Muscle layer of duodenum (tissue), 2 donors: ENCODE data around the gene CCDC93.

Experiments
- H3K27ac ChIP-seq: one replicate; pipeline ENCODE4 v1.7.0; 2013; ENCODE audit warnings: mild to moderate bottlenecking, low read length
- H3K27me3 ChIP-seq: one replicate; pipeline ENCODE4 v1.7.0; 2013; ENCODE audit warnings: low read depth, mild to moderate bottlenecking, control low read depth, low read length
- H3K36me3 ChIP-seq, 2 donors: one replicate each; pipeline ENCODE4 v1.7.0; 2013; ENCODE audit warnings: low read length in 2 of 2, control low read depth in 1 of 2, mild to moderate bottlenecking in 1 of 2; ENCODE audit not compliant: insufficient read depth in 2 of 2, control insufficient read depth in 1 of 2
- H3K4me1 ChIP-seq, 2 donors: one replicate each; pipeline ENCODE4 v1.7.0; 2013; ENCODE audit warnings: low read length in 2 of 2, mild to moderate bottlenecking in 2 of 2, control low read depth in 1 of 2, moderate library complexity in 1 of 2; ENCODE audit not compliant: insufficient read depth in 2 of 2, control insufficient read depth in 1 of 2
- H3K4me3 ChIP-seq, 2 donors: one replicate each; pipeline ENCODE4 v1.7.0; 2013; ENCODE audit warnings: low read length in 2 of 2, low read depth in 1 of 2, mild to moderate bottlenecking in 1 of 2
- H3K9me3 ChIP-seq, 2 donors: one replicate each; pipeline ENCODE4 v1.7.0; 2013; ENCODE audit warnings: low read length in 2 of 2, control low read depth in 1 of 2, mild to moderate bottlenecking in 1 of 2; ENCODE audit not compliant: control insufficient read depth in 1 of 2
- donor health status: healthy.

Gene CCDC93

GRCh38 chr2:118053681-118054080 is 39.8 kb upstream of the CCDC93 start:
- Histone ChIP-seq H3K9me3 (no peaks in the 10 kb centered on the region), H3K4me3 (no peak overlapping the region), H3K36me3 (no peaks in the 10 kb centered on the region), H3K4me1 (no peaks in the 10 kb centered on the region), H3K27me3 (no peaks in the 10 kb centered on the region), H3K27ac (no peak overlapping the region)

DNA sequence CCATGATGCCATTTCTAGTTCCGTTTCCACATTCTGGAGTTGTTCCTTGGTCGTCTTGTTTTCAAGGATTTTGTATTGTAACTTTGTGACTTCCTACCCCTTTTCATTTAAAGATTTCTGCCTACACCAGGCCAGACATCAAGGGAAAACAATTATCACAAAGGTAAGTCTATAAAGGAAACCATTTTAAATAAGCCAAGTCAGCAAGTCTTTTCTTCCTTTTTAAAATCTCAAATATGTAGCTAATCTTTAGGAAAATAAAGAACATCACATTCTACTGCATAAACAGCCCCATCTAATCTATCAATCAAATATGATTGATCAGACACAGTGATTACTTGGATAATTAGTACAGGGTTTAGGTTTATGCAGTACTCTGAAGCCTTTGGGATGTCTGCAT is 38.6 kb upstream of the CCDC93 start:
- no peak overlapping the region for H3K4me3 ChIP-seq
- no peaks in the 10 kb centered on the region for H3K9me3 ChIP-seq
- no peak overlapping the region for H3K27ac ChIP-seq
- H3K27me3 ChIP-seq, result no peaks in the 10 kb centered on the region
- H3K36me3 ChIP-seq, result no peaks in the 10 kb centered on the region
- no peaks in the 10 kb centered on the region for H3K4me1 ChIP-seq

DNA sequence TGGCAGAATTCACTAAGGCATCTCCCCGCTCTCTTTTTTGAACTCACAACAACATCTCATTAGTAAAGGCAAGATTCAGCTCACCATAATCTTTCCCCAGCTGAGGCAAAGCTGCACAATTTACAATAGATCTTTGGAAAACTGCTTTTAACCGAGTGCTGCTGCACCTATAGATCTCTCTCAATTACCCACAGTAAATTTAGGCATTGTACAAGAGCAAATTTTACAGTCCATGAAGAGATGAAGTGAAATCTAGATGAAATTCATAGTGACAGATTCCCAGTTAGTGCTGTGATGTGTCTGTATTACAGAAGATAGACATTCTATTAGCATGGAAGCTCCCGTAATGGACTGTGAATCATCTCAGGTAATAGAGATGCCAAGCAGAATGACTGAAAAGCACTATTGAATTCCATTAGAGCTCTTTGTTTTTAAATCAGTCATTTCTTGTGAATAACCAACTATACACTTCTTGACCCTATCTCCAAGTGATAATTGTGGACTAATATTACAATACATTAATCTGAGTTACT is 38.0 kb upstream of the CCDC93 start:
- Histone ChIP-seq H3K4me1 (no peaks in the 10 kb centered on the region), H3K27me3 (no peaks in the 10 kb centered on the region), H3K27ac (no peak overlapping the region), H3K36me3 (no peaks in the 10 kb centered on the region), H3K4me3 (no peak overlapping the region), H3K9me3 (no peaks in the 10 kb centered on the region)

DNA sequence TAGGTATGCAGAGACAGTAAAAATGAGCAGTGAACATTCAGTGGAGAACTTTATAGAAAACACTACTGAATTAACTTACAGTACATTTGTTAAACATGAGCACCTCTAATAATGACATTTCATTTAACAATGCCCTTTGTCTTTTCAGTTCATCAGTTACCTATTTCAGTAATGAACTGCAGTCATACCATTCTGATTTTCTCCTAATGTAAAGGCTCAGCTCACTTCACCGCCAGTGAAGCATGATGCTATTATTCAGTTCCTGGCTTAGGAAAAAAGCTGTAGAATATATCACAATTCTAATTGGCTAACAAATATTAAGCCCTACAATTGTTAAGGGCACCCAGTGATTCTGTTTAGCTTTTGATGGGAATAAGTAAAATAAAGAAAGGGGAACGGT is 37.1 kb upstream of the CCDC93 start:
- Histone ChIP-seq H3K4me3 (no peak overlapping the region), H3K36me3 (no peaks in the 10 kb centered on the region), H3K27me3 (no peaks in the 10 kb centered on the region), H3K4me1 (no peaks in the 10 kb centered on the region), H3K27ac (no peak overlapping the region), H3K9me3 (no peaks in the 10 kb centered on the region)

DNA sequence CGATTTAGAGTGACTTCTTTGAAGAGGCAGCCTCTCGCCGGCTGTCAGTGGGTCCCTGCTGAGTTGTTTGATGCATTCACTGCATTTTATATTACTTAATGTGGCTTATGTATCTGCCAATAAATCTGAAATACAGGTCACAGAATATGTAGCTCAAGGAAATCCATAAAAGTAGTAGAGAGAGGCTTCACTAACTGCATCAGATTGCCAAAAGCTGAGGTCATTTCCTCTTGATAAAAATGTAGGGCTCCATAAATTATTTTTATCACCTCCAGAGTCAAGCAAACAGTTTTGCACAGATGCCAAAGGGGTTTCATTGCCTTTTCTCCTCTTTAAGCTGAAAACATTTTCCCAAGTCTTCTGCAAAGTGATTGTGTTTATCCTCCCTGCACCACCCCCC is 36.5 kb upstream of the CCDC93 start:
- H3K4me1 ChIP-seq, result no peaks in the 10 kb centered on the region
- no peak overlapping the region for H3K4me3 ChIP-seq
- no peaks in the 10 kb centered on the region for H3K27me3 ChIP-seq
- no peak overlapping the region for H3K27ac ChIP-seq
- no peaks in the 10 kb centered on the region for H3K36me3 ChIP-seq
- no peaks in the 10 kb centered on the region for H3K9me3 ChIP-seq

DNA sequence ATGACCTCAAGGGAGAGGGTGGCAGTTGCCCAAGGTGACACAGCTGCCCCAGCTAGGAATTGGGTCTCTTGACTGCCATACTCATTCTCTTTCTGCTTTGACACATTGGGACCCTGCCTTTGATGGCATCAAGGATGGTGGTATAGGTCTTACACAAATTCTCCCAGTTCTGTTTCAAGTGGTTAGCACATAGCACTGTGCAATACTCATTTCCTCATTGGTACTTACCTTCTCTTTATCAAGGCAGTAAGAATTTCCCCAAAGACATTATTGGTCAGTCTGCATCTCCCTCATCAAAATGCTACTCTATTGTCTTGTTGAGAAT is 35.9 kb upstream of the CCDC93 start:
- Histone ChIP-seq H3K27me3 (no peaks in the 10 kb centered on the region), H3K9me3 (no peaks in the 10 kb centered on the region), H3K4me1 (no peaks in the 10 kb centered on the region), H3K36me3 (no peaks in the 10 kb centered on the region), H3K4me3 (no peak overlapping the region), H3K27ac (no peak overlapping the region)

- Histone ChIP-seq H3K4me1 (no peaks in the 10 kb centered on the region), H3K27me3 (no peaks in the 10 kb centered on the region), H3K27ac (no peak overlapping the region), H3K36me3 (no peaks in the 10 kb centered on the region), H3K9me3 (no peaks in the 10 kb centered on the region), H3K4me3 (no peak overlapping the region)
These were observed 35.4 kb upstream of the CCDC93 start for GRCh38 chr2:118049140-118049815.

GRCh38 chr2:118048401-118048800 is 34.5 kb upstream of the CCDC93 start:
- Histone ChIP-seq H3K36me3 (no peaks in the 10 kb centered on the region), H3K27ac (no peak overlapping the region), H3K9me3 (no peaks in the 10 kb centered on the region), H3K4me3 (no peak overlapping the region), H3K27me3 (no peaks in the 10 kb centered on the region), H3K4me1 (no peaks in the 10 kb centered on the region)

DNA sequence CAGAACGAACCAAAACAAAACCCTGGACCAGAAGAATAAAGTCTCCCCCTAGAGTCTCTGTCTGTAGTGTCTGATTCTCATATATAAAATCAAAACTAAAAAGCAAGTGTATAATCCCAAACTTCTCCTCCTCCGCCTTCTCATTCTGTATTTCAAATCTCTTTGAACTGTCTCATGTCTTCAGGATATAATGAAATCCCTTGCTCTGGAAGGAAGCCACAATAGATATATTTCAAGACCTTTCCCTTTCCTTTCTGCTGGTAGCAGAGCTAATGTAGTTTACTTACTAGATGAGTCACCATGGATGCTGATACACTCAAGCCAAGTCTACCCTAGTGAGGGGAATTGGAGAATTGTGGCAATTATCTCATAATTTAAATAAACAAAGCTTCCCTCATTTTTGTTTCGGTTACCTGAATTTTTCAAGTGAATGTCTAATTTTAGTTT is 33.5 kb upstream of the CCDC93 start:
- Histone ChIP-seq H3K36me3 (no peaks in the 10 kb centered on the region), H3K4me3 (no peak overlapping the region), H3K4me1 (no peaks in the 10 kb centered on the region), H3K27me3 (no peaks in the 10 kb centered on the region), H3K27ac (no peak overlapping the region), H3K9me3 (no peaks in the 10 kb centered on the region)

- Histone ChIP-seq H3K36me3 (no peaks in the 10 kb centered on the region), H3K4me1 (no peaks in the 10 kb centered on the region), H3K27ac (no peak overlapping the region), H3K27me3 (no peaks in the 10 kb centered on the region), H3K9me3 (no peaks in the 10 kb centered on the region), H3K4me3 (no peak overlapping the region)
These were observed 32.9 kb upstream of the CCDC93 start for GRCh38 chr2:118046634-118047210.

DNA sequence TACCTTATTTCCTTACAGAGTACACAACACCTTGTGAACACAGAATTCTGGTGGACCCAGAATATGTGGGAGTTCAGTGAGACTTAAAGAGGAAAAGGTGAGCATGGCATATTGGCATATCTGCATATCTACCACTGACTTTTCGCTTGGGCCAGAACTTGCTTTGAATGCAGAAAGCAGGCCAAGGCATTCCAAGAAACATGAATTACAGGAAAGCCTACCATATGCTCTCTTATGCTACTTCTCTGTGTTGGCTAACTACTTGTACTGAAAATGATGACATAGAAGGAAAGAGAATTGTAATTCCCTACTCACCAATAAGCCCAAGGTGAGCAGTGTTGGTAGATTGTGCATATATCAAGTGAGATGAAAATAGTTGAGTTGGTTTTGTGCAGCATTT is 31.4 kb upstream of the CCDC93 start:
- no peak overlapping the region for H3K27ac ChIP-seq
- H3K27me3 ChIP-seq, result no peaks in the 10 kb centered on the region
- H3K4me3 ChIP-seq, result no peak overlapping the region
- H3K4me1 ChIP-seq, result no peaks in the 10 kb centered on the region
- no peaks in the 10 kb centered on the region for H3K9me3 ChIP-seq
- no peaks in the 10 kb centered on the region for H3K36me3 ChIP-seq

DNA sequence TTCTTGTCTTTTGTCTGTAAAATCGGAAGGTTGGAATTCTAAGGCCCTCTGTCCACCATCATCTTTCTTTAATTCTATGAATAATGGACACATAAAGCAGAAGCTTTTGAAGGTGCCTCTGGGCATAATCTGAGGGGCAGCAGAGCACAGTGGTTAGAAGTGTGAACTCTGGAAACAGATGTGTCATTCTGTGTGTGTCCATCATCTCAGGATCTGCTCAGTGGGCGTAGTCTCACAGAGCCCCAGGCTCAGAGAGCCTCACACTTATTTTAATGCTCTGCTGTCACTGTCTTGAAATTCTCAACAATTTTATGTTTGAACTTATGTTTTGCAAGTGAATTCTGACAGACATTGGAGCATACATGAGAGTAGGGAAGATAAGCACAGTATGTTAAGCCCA is 31.0 kb upstream of the CCDC93 start:
- no peaks in the 10 kb centered on the region for H3K27me3 ChIP-seq
- H3K4me1 ChIP-seq, result no peaks in the 10 kb centered on the region
- H3K27ac ChIP-seq, result no peak overlapping the region
- no peaks in the 10 kb centered on the region for H3K36me3 ChIP-seq
- H3K9me3 ChIP-seq, result no peaks in the 10 kb centered on the region
- no peak overlapping the region for H3K4me3 ChIP-seq
